K562 (cell line): Measurements from ENCODE around the gene DSC1. TPM values are rescaled to one million over a fixed set of nuclear protein-coding genes. Genes with fewer than 3 reads are reported as not detected.

ENCODE experiments used
- ATAC-seq: fragments of 200-7000 bp; cut with Tn5 transposase; 3 replicates; pipeline ENCODE4 v1.9.1; 2020; ENCODE audit warnings: moderate library complexity
- BruUV-seq: library from RNA; stranded (reverse); fragments of 400-500 nt; replicated peaks from 2 replicates; lab custom pipeline; 2021; lab: Mats Ljungman, UMichigan
- CTCF ChIA-PET: fragments of 300-600 bp; formaldehyde crosslinking; extraction: SDS; loops from one replicate; lab custom pipeline; 2021; ENCODE audit warnings: low intra/inter-chr PET ratio; lab: Yijun Ruan, JAX
- POLR2A ChIA-PET: fragments of 300-600, 350-650 bp; sonication (Branson Sonifier 250); formaldehyde crosslinking; extraction: SDS; loops from one replicate; lab custom pipeline; 2021; ENCODE audit warnings: antibody characterized with exemption, inconsistent platforms; lab: Yijun Ruan, JAX
- DNase-seq, 4 experiments: peaks; one replicate each; pipeline versions ENCODE4 v3.0.0 to v3.0.0-alpha.2; 2011 to 2018; ENCODE audit warnings: low spot score in 3 of 4, mixed read lengths in 3 of 4; ENCODE audit errors: extremely low read depth in 1 of 4
- FAIRE-seq: peaks from 2 replicates; lab custom pipeline; 2011; peaks lifted over from hg19 to GRCh38; lab: Jason Lieb, UNC
- H2AFZ ChIP-seq: 2 replicates; pipeline ENCODE4 v1.6.0; 2011; ENCODE audit warnings: low read depth, low read length, control low read depth, inconsistent platforms
- H3K27ac ChIP-seq: fragments of 200-600 bp; 3 replicates; pipeline ENCODE4 v1.8.0; 2011; ENCODE audit warnings: low read depth, mild to moderate bottlenecking, control low read depth, inconsistent platforms, low read length, moderate library complexity, mixed read lengths; ENCODE audit errors: extremely low read depth
- H3K27me3 ChIP-seq, 2 experiments: fragments of 300-600 bp in 1 of 2; 2 replicates in 1 of 2; 3 replicates in 1 of 2; pipeline versions ENCODE4 v1.6.0 to v1.8.0; 2011; ENCODE audit warnings: inconsistent platforms in 2 of 2, low read length in 2 of 2, mild to moderate bottlenecking in 1 of 2, mixed read lengths in 1 of 2, moderate library complexity in 1 of 2; ENCODE audit not compliant: control insufficient read depth in 2 of 2, insufficient read depth in 2 of 2
- H3K36me3 ChIP-seq: fragments of 300-600 bp; 3 replicates; pipeline ENCODE4 v1.8.0; 2011; ENCODE audit warnings: mild to moderate bottlenecking, low read length, inconsistent platforms; ENCODE audit not compliant: control insufficient read depth, insufficient read depth
- H3K4me1 ChIP-seq, 2 experiments: fragments of 200-600 bp in 1 of 2; replicated peaks in 1 of 2; 2 replicates in 1 of 2; 3 replicates in 1 of 2; pipeline versions ENCODE4 v1.5.1 to v1.8.0; 2011; ENCODE audit warnings: inconsistent platforms in 2 of 2, low read length in 2 of 2, mild to moderate bottlenecking in 1 of 2, mixed read lengths in 1 of 2, moderate library complexity in 1 of 2; ENCODE audit not compliant: control insufficient read depth in 2 of 2, insufficient read depth in 2 of 2
- H3K4me2 ChIP-seq: 2 replicates; pipeline ENCODE4 v1.6.1; 2011; ENCODE audit warnings: low read length, control low read depth, inconsistent platforms, mixed read lengths; ENCODE audit not compliant: insufficient read depth
- H3K4me3 ChIP-seq: fragments of 200-600 bp; sonication (generic), shearing (Covaris generic); 2 replicates; pipeline ENCODE4 v1.5.1; 2016; ENCODE audit warnings: control low read depth, inconsistent platforms
- H3K79me2 ChIP-seq: fragments of 200-600 bp; 3 replicates; pipeline ENCODE4 v1.8.0; 2011; ENCODE audit warnings: low read length, inconsistent platforms; ENCODE audit not compliant: control insufficient read depth, insufficient read depth
- H3K9ac ChIP-seq, 2 experiments: 2 replicates each; pipeline versions ENCODE4 v1.6.0 to v1.6.1; 2011; ENCODE audit warnings: low read depth in 2 of 2, low read length in 2 of 2, control low read depth in 1 of 2, inconsistent platforms in 1 of 2, mild to moderate bottlenecking in 1 of 2, mixed read lengths in 1 of 2; ENCODE audit not compliant: insufficient read depth in 1 of 2
- H3K9me1 ChIP-seq: one replicate; pipeline ENCODE4 v1.6.0; 2011; ENCODE audit warnings: inconsistent platforms, mild to moderate bottlenecking, low read length, moderate library complexity; ENCODE audit not compliant: control insufficient read depth, insufficient read depth
- H3K9me3 ChIP-seq: replicated peaks from 2 replicates; pipeline ENCODE4 v1.5.1; 2011; ENCODE audit warnings: low read depth, low read length, inconsistent platforms; ENCODE audit not compliant: control insufficient read depth, insufficient read depth
- H4K20me1 ChIP-seq: replicated peaks from 2 replicates; pipeline ENCODE4 v1.6.1; 2011; ENCODE audit warnings: low read length, inconsistent platforms, mixed read lengths; ENCODE audit not compliant: control insufficient read depth, insufficient read depth
- HNRNPL ChIP-seq: fragments of 200-400 bp; formaldehyde crosslinking; IDR thresholded peaks from 2 replicates; pipeline ENCODE4 v1.6.1; 2017; ENCODE audit warnings: low read depth, mild to moderate bottlenecking, low read length
- POLR2AphosphoS2 ChIP-seq: IDR thresholded peaks from 2 replicates; pipeline ENCODE4 v1.6.1; 2012; ENCODE audit warnings: low read length, improper control_type of control experiment
- PTRF ChIP-seq: fragments of 450-650 bp; IDR thresholded peaks from 2 replicates; pipeline ENCODE4 v1.6.1; 2016; ENCODE audit warnings: mild to moderate bottlenecking, missing genetic modification characterization, missing compliant biosample characterization
- SRSF1 ChIP-seq: fragments of 200-400 bp; formaldehyde crosslinking; IDR thresholded peaks from 2 replicates; pipeline ENCODE4 v1.6.1; 2017; ENCODE audit warnings: mild to moderate bottlenecking, low read depth, low read length, moderate library complexity
- U2AF1 ChIP-seq: fragments of 200-400 bp; formaldehyde crosslinking; optimal IDR thresholded peaks from 2 replicates; pipeline ENCODE3; 2017; ENCODE audit warnings: mild to moderate bottlenecking, low read depth, low read length, moderate library complexity
- ZNF23 ChIP-seq: fragments of 250-450 bp; sonication (Bioruptor Pico); IDR thresholded peaks from 2 replicates; pipeline ENCODE4 v1.4.0; 2020; ENCODE audit warnings: mild to moderate bottlenecking
- WGBS: fragments of 100-300 bp; shearing (Covaris generic); methylation state at CpG from one replicate; pipeline ENCODE4 v1.1.6; 2016; ENCODE audit warnings: low coverage, mixed read lengths; ENCODE audit not compliant: insufficient coverage; ENCODE audit errors: missing lambda C conversion rate; 5-methylcytosine and 5-hydroxymethylcytosine counted together
- in situ Hi-C: fragments of 300-500 bp; cut with MboI; formaldehyde crosslinking; loops from 4 replicates; pipeline ENCODE4 v1.15.0; 2018; ENCODE audit warnings: inconsistent platforms, mixed read lengths
- intact Hi-C: fragments of 100-400 bp; cut with micrococcal nuclease; formaldehyde crosslinking; loops from 2 replicates; pipeline ENCODE4 v1.14.2; 2022
- polyA plus RNA-seq, 8 experiments: library from polyadenylated mRNA; depleted of rRNA in 4 of 8; stranded (reverse) in 5 of 8; unstranded in 3 of 8; fragments of >200 nt; fragmentation: Nextera tagmentation in 2 of 8; fragmentation: Illumina TruSeq in 1 of 8; extraction: Ambion mirVana in 2 of 8; extraction: Trizol in 1 of 8; gene quantifications; 2 replicates each; pipeline versions ENCODE4 v1.2.1 to v1.2.3, GENCODE V29; 2011 to 2014; ENCODE audit warnings: inconsistent platforms in 1 of 8, missing spikeins in 1 of 8
- total RNA-seq, 7 experiments: library from RNA; depleted of rRNA in 6 of 7; stranded (reverse); fragments of >200 nt in 6 of 7; fragmentation: Illumina TruSeq in 2 of 7; extraction: Trizol in 2 of 7; gene quantifications; 2 replicates each; pipeline versions ENCODE4 v1.2.1 to v1.2.3, GENCODE V29; 2011 to 2021; ENCODE audit warnings: low replicate concordance in 1 of 7
- TF ChIP-seq, protein P1 (sequence below): fragments of 150-350 bp; IDR thresholded peaks from 2 replicates; pipeline ENCODE4 v1.6.1; 2014; ENCODE audit warnings: low read depth, mild to moderate bottlenecking, low read length, borderline replicate concordance

Gene DSC1
- total and polyA plus RNA-seq, 9 of the 15 experiments (the other 6 are each of a cell fraction or from before 2014, with no cell fraction given) = 0.04 to 0.07 (median 0.05) TPM; not detected in 4

DNA sequence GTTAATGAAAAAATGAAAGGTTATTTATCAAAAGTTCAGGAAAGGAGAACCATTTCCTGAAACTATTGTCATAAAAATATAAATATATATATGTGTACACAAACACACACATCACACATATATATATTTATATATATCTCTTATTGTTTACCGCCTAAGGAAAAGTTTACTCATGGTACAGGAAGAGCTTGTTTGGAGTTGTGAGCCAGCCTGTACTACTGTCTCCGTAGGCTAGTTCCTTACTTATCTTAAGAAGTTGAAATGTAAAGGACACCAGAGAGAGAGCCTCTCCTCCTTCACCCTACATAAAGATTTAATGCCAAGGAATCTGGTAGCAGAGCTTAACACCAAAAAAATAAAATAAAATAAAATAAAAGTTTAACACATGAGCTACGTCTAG is 19.6 kb downstream of the DSC1 start:
- Histone ChIP-seq H2AFZ (no peak overlapping the region), H3K27ac (no peak overlapping the region), H4K20me1 (no peaks in the 10 kb centered on the region), H3K79me2 (no peaks in the 10 kb centered on the region), H3K4me2 (no peak overlapping the region), H3K4me3 (no peak overlapping the region), H3K27me3 (no peaks in the 10 kb centered on the region), H3K36me3 (no peaks in the 10 kb centered on the region), H3K9me1 (no peaks in the 10 kb centered on the region), H3K9ac (no peak overlapping the region), H3K9me3 (no peaks in the 10 kb centered on the region), H3K4me1 (no peaks in the 10 kb centered on the region)
- TF ChIP-seq PTRF (tag) (no peak), HNRNPL (no peak), U2AF1 (no peak), SRSF1 (no peak), POLR2AphosphoS2 (no peak), ZNF23 (no peak)
- TF ChIP-seq, protein P1, sequence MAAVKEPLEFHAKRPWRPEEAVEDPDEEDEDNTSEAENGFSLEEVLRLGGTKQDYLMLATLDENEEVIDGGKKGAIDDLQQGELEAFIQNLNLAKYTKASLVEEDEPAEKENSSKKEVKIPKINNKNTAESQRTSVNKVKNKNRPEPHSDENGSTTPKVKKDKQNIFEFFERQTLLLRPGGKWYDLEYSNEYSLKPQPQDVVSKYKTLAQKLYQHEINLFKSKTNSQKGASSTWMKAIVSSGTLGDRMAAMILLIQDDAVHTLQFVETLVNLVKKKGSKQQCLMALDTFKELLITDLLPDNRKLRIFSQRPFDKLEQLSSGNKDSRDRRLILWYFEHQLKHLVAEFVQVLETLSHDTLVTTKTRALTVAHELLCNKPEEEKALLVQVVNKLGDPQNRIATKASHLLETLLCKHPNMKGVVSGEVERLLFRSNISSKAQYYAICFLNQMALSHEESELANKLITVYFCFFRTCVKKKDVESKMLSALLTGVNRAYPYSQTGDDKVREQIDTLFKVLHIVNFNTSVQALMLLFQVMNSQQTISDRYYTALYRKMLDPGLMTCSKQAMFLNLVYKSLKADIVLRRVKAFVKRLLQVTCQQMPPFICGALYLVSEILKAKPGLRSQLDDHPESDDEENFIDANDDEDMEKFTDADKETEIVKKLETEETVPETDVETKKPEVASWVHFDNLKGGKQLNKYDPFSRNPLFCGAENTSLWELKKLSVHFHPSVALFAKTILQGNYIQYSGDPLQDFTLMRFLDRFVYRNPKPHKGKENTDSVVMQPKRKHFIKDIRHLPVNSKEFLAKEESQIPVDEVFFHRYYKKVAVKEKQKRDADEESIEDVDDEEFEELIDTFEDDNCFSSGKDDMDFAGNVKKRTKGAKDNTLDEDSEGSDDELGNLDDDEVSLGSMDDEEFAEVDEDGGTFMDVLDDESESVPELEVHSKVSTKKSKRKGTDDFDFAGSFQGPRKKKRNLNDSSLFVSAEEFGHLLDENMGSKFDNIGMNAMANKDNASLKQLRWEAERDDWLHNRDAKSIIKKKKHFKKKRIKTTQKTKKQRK = no peak
- DNase-seq = no peak
- peak; percentile 50; the same call in 2 of the 3 replicates for ATAC-seq
- intact Hi-C loops = no loop called here
- 20% methylated on average over 3 of the region's 3 CpGs for WGBS
- FAIRE-seq = no peak
- in situ Hi-C loops = no loop called here
- BruUV-seq = no TSS peak
- ChIA-PET POLR2A (interaction anchor here (1.0 kb wide), 1 partner anchor 8 kb away, joined by 3 read pairs; no protein-coding TSS in a partner anchor), CTCF (no interaction called here)
